KMS-11 (cell line): ENCODE results near the gene CD1C.

Experiments used
- H2AFZ ChIP-seq: fragments of 200-600 bp; sonication (generic); 2 replicates; pipeline ENCODE4 v1.6.1; 2016; ENCODE audit warnings: antibody characterized with exemption, mixed run types, low read depth
- H3K27ac ChIP-seq: fragments of 200-600 bp; sonication (generic); 2 replicates; pipeline ENCODE4 v1.6.1; 2016; ENCODE audit warnings: mild to moderate bottlenecking, mixed run types
- H3K27me3 ChIP-seq: fragments of 200-600 bp; sonication (generic); 2 replicates; pipeline ENCODE4 v1.6.1; 2017; ENCODE audit warnings: mild to moderate bottlenecking, low read depth, mixed run types, moderate library complexity; ENCODE audit not compliant: insufficient read depth
- H3K36me3 ChIP-seq: fragments of 200-600 bp; sonication (generic); 2 replicates; pipeline ENCODE4 v1.6.1; 2017; ENCODE audit warnings: mild to moderate bottlenecking, mixed run types; ENCODE audit not compliant: insufficient read depth
- H3K4me1 ChIP-seq: fragments of 200-600 bp; sonication (generic); 2 replicates; pipeline ENCODE4 v1.6.1; 2016; ENCODE audit warnings: mild to moderate bottlenecking, low read depth, mixed run types; ENCODE audit not compliant: poor library complexity, severe bottlenecking
- H3K4me2 ChIP-seq: fragments of 200-600 bp; sonication (generic); 2 replicates; pipeline ENCODE4 v1.7.0; 2016; ENCODE audit warnings: mild to moderate bottlenecking, mixed run types
- H3K4me3 ChIP-seq: fragments of 200-600 bp; sonication (generic); IDR thresholded peaks from 2 replicates; pipeline ENCODE4 v1.6.1; 2017; ENCODE audit warnings: low read depth, low read length, mixed read lengths; ENCODE audit not compliant: insufficient read depth
- H3K79me2 ChIP-seq: fragments of 200-600 bp; sonication (generic); 2 replicates; pipeline ENCODE4 v1.6.1; 2016; ENCODE audit warnings: low read depth, mixed run types; ENCODE audit not compliant: insufficient read depth
- H3K9ac ChIP-seq: fragments of 200-600 bp; sonication (generic); 2 replicates; pipeline ENCODE4 v1.6.1; 2016; ENCODE audit warnings: mild to moderate bottlenecking, mixed run types
- H4K20me1 ChIP-seq: fragments of 200-600 bp; sonication (generic); 2 replicates; pipeline ENCODE4 v1.6.1; 2016; ENCODE audit warnings: mild to moderate bottlenecking, mixed run types; ENCODE audit not compliant: insufficient read depth
- TF ChIP-seq, protein P1 (sequence below): fragments of 200-600 bp; sonication (generic); conservative IDR thresholded peaks from 2 replicates; pipeline ENCODE4 v1.6.1; 2017; ENCODE audit warnings: low read depth, mild to moderate bottlenecking, antibody characterized with exemption, low read length, moderate library complexity, mixed read lengths

The CD1C gene

DNA sequence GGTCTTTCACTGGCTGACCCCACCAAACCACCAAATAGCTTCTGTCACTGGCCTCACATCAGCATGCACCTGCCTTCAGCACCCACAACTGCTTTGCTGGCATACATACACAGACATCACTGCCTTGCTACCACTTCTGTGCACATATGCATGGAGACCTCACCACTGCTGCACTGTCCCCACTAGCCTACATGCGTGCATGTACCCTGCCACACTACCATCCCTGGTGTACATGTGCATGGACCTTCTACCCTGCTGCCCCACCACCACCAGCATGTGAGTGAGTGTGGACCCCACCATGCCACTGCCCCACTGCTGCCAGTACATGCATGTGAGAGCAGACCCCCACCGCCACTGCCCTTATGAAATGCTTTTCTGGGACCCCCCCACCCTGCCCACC lies 6.1 kb downstream of the CD1C start:
- Histone ChIP-seq H2AFZ (no peak overlapping the region), H4K20me1 (no peaks in the 10 kb centered on the region), H3K36me3 (no peaks in the 10 kb centered on the region), H3K27ac (no peak overlapping the region), H3K79me2 (no peaks in the 10 kb centered on the region), H3K4me2 (no peak overlapping the region), H3K4me1 (no peaks in the 10 kb centered on the region), H3K4me3 (no peak overlapping the region), H3K9ac (no peak overlapping the region), H3K27me3 (no peaks in the 10 kb centered on the region)
- TF ChIP-seq, protein P1, sequence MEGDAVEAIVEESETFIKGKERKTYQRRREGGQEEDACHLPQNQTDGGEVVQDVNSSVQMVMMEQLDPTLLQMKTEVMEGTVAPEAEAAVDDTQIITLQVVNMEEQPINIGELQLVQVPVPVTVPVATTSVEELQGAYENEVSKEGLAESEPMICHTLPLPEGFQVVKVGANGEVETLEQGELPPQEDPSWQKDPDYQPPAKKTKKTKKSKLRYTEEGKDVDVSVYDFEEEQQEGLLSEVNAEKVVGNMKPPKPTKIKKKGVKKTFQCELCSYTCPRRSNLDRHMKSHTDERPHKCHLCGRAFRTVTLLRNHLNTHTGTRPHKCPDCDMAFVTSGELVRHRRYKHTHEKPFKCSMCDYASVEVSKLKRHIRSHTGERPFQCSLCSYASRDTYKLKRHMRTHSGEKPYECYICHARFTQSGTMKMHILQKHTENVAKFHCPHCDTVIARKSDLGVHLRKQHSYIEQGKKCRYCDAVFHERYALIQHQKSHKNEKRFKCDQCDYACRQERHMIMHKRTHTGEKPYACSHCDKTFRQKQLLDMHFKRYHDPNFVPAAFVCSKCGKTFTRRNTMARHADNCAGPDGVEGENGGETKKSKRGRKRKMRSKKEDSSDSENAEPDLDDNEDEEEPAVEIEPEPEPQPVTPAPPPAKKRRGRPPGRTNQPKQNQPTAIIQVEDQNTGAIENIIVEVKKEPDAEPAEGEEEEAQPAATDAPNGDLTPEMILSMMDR = no peak

DNA sequence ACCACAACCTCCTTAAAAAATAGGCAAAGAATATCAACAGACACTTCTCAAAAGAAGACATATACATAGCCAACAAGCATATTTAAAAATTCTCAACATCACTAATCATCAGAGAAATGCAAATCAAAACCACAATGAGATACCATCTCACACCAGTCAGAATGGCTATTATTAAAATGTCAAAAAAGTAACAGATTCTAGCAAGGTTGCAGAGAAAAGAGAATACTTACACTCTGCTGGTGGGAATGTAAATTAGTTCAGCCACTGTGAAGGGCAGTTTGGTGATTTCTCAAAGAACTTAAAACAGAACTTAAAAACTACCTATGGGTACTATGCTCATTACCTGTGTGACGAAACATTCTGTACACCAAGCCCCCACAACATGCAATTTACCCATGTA lies 20.9 kb downstream of the CD1C start:
- no peak overlapping the region for H3K9ac ChIP-seq
- no peak overlapping the region for H3K27ac ChIP-seq
- TF ChIP-seq, protein P1 = no peak
- H3K27me3 ChIP-seq = no peaks in the 10 kb centered on the region
- H2AFZ ChIP-seq = no peak overlapping the region
- no peaks in the 10 kb centered on the region for H3K4me1 ChIP-seq
- H3K36me3 ChIP-seq = no peaks in the 10 kb centered on the region
- H3K4me2 ChIP-seq = no peak overlapping the region
- no peaks in the 10 kb centered on the region for H4K20me1 ChIP-seq
- H3K79me2 ChIP-seq = no peaks in the 10 kb centered on the region
- H3K4me3 ChIP-seq = no peak overlapping the region

DNA sequence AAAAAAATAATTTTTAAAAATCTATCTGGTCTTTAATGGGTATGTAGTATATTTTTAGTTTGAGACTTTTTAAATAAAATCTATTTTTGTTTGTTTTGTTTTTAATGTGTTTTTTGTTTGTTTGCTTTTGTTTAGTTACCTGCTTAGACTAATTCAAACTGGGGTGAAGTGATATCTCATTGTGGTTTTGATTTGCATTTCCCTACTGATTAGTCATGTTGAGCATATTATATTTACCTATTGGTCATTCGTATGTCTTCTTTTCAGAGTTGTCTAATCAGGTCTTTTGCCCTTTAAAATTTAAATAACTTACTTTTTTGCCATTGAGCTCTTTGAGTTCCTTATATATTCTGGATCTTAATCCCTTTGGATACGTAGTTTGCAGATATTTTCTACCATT lies 21.3 kb downstream of the CD1C start:
- H4K20me1 ChIP-seq = no peaks in the 10 kb centered on the region
- H3K27ac ChIP-seq = no peak overlapping the region
- no peaks in the 10 kb centered on the region for H3K36me3 ChIP-seq
- no peaks in the 10 kb centered on the region for H3K4me1 ChIP-seq
- TF ChIP-seq, protein P1 = no peak
- no peak overlapping the region for H2AFZ ChIP-seq
- H3K4me3 ChIP-seq = no peak overlapping the region
- no peaks in the 10 kb centered on the region for H3K79me2 ChIP-seq
- no peak overlapping the region for H3K9ac ChIP-seq
- H3K27me3 ChIP-seq = no peaks in the 10 kb centered on the region
- no peak overlapping the region for H3K4me2 ChIP-seq

DNA sequence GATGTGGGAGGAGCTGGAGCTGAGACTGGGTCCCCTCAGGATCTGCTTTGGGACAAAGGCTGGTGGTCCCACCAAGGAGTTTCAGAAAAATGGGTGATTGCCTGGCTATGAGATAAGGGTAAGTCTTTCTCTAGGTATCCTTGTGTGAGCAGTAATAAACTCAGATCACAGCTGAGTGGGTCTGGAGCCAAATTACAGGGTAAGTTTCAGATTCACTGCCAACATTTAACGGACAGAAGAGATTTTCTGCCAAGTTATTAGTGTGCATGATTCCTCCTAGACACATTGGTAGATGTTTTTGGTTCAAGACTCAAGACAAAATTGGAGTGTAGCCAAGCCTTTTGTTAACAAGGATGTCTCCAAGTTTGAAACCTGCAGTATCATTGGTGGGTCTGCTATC lies 34.1 kb downstream of the CD1C start:
- H3K4me3 ChIP-seq = no peak overlapping the region
- TF ChIP-seq, protein P1 = no peak
- H3K36me3 ChIP-seq = no peaks in the 10 kb centered on the region
- no peak overlapping the region for H2AFZ ChIP-seq
- no peaks in the 10 kb centered on the region for H3K79me2 ChIP-seq
- no peaks in the 10 kb centered on the region for H3K4me1 ChIP-seq
- H4K20me1 ChIP-seq = no peaks in the 10 kb centered on the region
- H3K4me2 ChIP-seq = no peak overlapping the region
- no peaks in the 10 kb centered on the region for H3K27me3 ChIP-seq
- no peak overlapping the region for H3K9ac ChIP-seq
- no peak overlapping the region for H3K27ac ChIP-seq

DNA sequence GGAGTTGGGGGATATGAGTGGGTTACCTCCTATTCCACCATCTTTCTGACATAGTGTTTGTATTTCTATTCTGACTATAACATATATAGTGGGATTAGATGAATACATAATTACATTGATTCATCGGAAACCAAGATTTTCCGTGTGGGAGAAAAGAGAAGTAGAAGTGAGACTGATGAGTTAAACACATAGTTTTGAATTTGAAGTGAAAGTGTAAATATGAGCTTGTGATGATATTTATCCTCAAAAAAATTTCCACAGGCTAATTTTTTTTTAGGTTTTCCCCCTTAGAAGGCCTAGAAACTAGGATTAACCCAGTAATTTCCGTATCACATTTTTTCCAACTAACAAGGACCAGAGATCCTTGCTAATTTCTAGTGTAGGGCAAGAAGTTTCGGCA lies 34.7 kb downstream of the CD1C start:
- H3K4me2 ChIP-seq = no peak overlapping the region
- no peaks in the 10 kb centered on the region for H3K27me3 ChIP-seq
- no peaks in the 10 kb centered on the region for H3K4me1 ChIP-seq
- no peak overlapping the region for H3K27ac ChIP-seq
- no peak overlapping the region for H3K9ac ChIP-seq
- no peak overlapping the region for H3K4me3 ChIP-seq
- H3K36me3 ChIP-seq = no peaks in the 10 kb centered on the region
- no peaks in the 10 kb centered on the region for H3K79me2 ChIP-seq
- H4K20me1 ChIP-seq = no peaks in the 10 kb centered on the region
- H2AFZ ChIP-seq = no peak overlapping the region
- TF ChIP-seq, protein P1 = no peak
